Nasal cavity respiratory epithelium epithelial cell of viscerocranial mucosa (primary cell): Measurements from ENCODE around the gene PYCARD. TPM values are rescaled to one million over a fixed set of nuclear protein-coding genes. Genes with fewer than 3 reads are reported as not detected.

ENCODE experiments used
- total RNA-seq: library from RNA; depleted of rRNA; stranded (reverse); fragments of >200 nt; gene quantifications from 2 replicates; pipeline ENCODE4 v1.2.3, GENCODE V29; 2014

PYCARD gene
- total RNA-seq = 56.4 and 92.7 TPM in 2 replicates

GRCh38 chr16:31202414-31203375, at the start of gene PYCARD:
TSS of gene PYCARD (minus strand) at chr16:31202760. CDS start at chr16:31202690, 70 bp downstream.

GRCh38 chr16:31216422-31217135, 14.0 kb upstream of the PYCARD start, which contains the start of gene PYDC1:
TSS of gene PYDC1 (minus strand) at chr16:31217135. CDS start at chr16:31217028, 107 bp downstream.

GRCh38 chr16:31213877-31214707, 11.5 kb upstream of the PYCARD start, which contains the start of gene TRIM72:
TSS of gene TRIM72 (plus strand) at chr16:31214119. CDS start at chr16:31214739, 620 bp downstream.

GRCh38 chr16:31179747-31180459, 22.7 kb downstream of the PYCARD start, which contains the start of gene FUS:
TSS of gene FUS (plus strand) at chr16:31180139. CDS start at chr16:31180215, 76 bp downstream.

Other genes starting within 250 kb of the PYCARD start
- gene SETD1A, start 245.0 kb downstream of the PYCARD start, total RNA-seq = 1.4 and 6.9 TPM in 2 replicates
- 4.1 and 4.7 TPM in 2 replicates for gene HSD3B7, start 217.6 kb downstream of the PYCARD start, total RNA-seq
- under 0.01 and 0.07 TPM in 2 replicates for gene STX1B, start 192.1 kb downstream of the PYCARD start, total RNA-seq
- 12.0 and 24.3 TPM in 2 replicates for gene STX4, start 169.2 kb downstream of the PYCARD start, total RNA-seq
- 7.2 and 7.5 TPM in 2 replicates for gene ZNF668, start 128.5 kb downstream of the PYCARD start, total RNA-seq
- 11.3 and 19.6 TPM in 2 replicates for gene ZNF646, start 128.3 kb downstream of the PYCARD start, total RNA-seq
- gene PRSS53, start 113.8 kb downstream of the PYCARD start, total RNA-seq = 0.34 and 1.6 TPM in 2 replicates
- gene VKORC1, start 108.0 kb downstream of the PYCARD start, total RNA-seq = 27.0 and 29.0 TPM in 2 replicates
- gene BCKDK, start 94.4 kb downstream of the PYCARD start, total RNA-seq = 7.2 and 18.7 TPM in 2 replicates
- gene KAT8, start 85.1 kb downstream of the PYCARD start, total RNA-seq = 36.2 and 45.3 TPM in 2 replicates
- 31.1 and 54.2 TPM in 2 replicates for gene PRSS8, start 67.0 kb downstream of the PYCARD start, total RNA-seq
- gene PRSS36, start 52.7 kb downstream of the PYCARD start, total RNA-seq = 0.34 and 0.85 TPM in 2 replicates
- gene FUS, start 22.6 kb downstream of the PYCARD start, total RNA-seq = 17.8 and 42.6 TPM in 2 replicates
- gene TRIM72, start 11.4 kb upstream of the PYCARD start, total RNA-seq = under 0.01 TPM in 1 of 2 replicates, not detected in the other
- gene PYDC1, start 14.4 kb upstream of the PYCARD start, total RNA-seq = not detected in 2 replicates
- gene ITGAM, start 57.2 kb upstream of the PYCARD start, total RNA-seq = 0.57 TPM in 1 of 2 replicates, not detected in the other
- gene ITGAX, start 152.4 kb upstream of the PYCARD start, total RNA-seq = under 0.01 TPM in 1 of 2 replicates, not detected in the other
- not detected in 2 replicates for gene ITGAD, start 190.6 kb upstream of the PYCARD start, total RNA-seq
- not detected in 2 replicates for gene COX6A2, start 225.6 kb upstream of the PYCARD start, total RNA-seq
- under 0.01 and 0.43 TPM in 2 replicates for gene ZNF843, start 240.0 kb upstream of the PYCARD start, total RNA-seq